ENCODE data around the gene CLOCK. TPM values are rescaled to one million over a fixed set of nuclear protein-coding genes. Genes with fewer than 3 reads are reported as not detected.

The CLOCK gene
- total and polyA plus RNA-seq, 9 of the 15 experiments (the other 6 are each of a cell fraction or from before 2014, with no cell fraction given), result 3.7 to 14.4 (median 9.4) TPM

GRCh38 chr4:55397520-55398321 lies 149.0 kb downstream of the CLOCK start (continued):
- TF ChIP-seq ASH1L (IDR thresholded peaks at IDR 0.05; ENCODE audit: borderline replicate concordance, low read depth, partially characterized antibody) (peak; percentile 43), IRF2 (CRISPR knock-in tag; IDR thresholded peaks at IDR 0.05) (no peak), SLC30A9 (CRISPR knock-in tag; IDR thresholded peaks at IDR 0.05) (no peak), ARID2 (IDR thresholded peaks at IDR 0.05) (0 out of 2 replicates have a peak, but pooled peaks have one; percentile 14), MTF1 (CRISPR knock-in tag; IDR thresholded peaks at IDR 0.05; ENCODE audit: borderline replicate concordance) (no peak), CCNT2 (IDR thresholded peaks at IDR 0.05; ENCODE audit: borderline replicate concordance, extremely low read depth, insufficient read length, low read depth, low read length) (no peak), TAF15 (IDR thresholded peaks at IDR 0.05; ENCODE audit: low read depth, low read length) (no peak), DMBX1 (CRISPR knock-in tag; IDR thresholded peaks at IDR 0.05; ENCODE audit: borderline replicate concordance) (no peak), ZBTB9 (CRISPR knock-in tag; IDR thresholded peaks at IDR 0.05) (no peak), ZNF512 (tag; IDR thresholded peaks at IDR 0.05) (peak; percentile 94), HCFC1 (IDR thresholded peaks at IDR 0.05; ENCODE audit: low read depth, low read length) (no peak), KLF6 (CRISPR knock-in tag; IDR thresholded peaks at IDR 0.05; ENCODE audit: borderline replicate concordance) (no peak), KDM4B (IDR thresholded peaks at IDR 0.05; ENCODE audit: borderline replicate concordance in 2 of 2, low read depth in 1 of 2) (no peak)
- TF ChIP-seq, protein P1, sequence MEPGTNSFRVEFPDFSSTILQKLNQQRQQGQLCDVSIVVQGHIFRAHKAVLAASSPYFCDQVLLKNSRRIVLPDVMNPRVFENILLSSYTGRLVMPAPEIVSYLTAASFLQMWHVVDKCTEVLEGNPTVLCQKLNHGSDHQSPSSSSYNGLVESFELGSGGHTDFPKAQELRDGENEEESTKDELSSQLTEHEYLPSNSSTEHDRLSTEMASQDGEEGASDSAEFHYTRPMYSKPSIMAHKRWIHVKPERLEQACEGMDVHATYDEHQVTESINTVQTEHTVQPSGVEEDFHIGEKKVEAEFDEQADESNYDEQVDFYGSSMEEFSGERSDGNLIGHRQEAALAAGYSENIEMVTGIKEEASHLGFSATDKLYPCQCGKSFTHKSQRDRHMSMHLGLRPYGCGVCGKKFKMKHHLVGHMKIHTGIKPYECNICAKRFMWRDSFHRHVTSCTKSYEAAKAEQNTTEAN (CRISPR knock-in tag; IDR thresholded peaks at IDR 0.05), result no peak
- TF ChIP-seq, protein P2, sequence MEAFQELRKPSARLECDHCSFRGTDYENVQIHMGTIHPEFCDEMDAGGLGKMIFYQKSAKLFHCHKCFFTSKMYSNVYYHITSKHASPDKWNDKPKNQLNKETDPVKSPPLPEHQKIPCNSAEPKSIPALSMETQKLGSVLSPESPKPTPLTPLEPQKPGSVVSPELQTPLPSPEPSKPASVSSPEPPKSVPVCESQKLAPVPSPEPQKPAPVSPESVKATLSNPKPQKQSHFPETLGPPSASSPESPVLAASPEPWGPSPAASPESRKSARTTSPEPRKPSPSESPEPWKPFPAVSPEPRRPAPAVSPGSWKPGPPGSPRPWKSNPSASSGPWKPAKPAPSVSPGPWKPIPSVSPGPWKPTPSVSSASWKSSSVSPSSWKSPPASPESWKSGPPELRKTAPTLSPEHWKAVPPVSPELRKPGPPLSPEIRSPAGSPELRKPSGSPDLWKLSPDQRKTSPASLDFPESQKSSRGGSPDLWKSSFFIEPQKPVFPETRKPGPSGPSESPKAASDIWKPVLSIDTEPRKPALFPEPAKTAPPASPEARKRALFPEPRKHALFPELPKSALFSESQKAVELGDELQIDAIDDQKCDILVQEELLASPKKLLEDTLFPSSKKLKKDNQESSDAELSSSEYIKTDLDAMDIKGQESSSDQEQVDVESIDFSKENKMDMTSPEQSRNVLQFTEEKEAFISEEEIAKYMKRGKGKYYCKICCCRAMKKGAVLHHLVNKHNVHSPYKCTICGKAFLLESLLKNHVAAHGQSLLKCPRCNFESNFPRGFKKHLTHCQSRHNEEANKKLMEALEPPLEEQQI (IDR thresholded peaks at IDR 0.05), result no peak
- TF ChIP-seq, protein P3, sequence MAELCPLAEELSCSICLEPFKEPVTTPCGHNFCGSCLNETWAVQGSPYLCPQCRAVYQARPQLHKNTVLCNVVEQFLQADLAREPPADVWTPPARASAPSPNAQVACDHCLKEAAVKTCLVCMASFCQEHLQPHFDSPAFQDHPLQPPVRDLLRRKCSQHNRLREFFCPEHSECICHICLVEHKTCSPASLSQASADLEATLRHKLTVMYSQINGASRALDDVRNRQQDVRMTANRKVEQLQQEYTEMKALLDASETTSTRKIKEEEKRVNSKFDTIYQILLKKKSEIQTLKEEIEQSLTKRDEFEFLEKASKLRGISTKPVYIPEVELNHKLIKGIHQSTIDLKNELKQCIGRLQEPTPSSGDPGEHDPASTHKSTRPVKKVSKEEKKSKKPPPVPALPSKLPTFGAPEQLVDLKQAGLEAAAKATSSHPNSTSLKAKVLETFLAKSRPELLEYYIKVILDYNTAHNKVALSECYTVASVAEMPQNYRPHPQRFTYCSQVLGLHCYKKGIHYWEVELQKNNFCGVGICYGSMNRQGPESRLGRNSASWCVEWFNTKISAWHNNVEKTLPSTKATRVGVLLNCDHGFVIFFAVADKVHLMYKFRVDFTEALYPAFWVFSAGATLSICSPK (IDR thresholded peaks at IDR 0.05; ENCODE audit: borderline replicate concordance), result 0 out of 2 replicates have a peak, but pooled peaks have one; percentile 49

All from K562 (cell line).